Upper lobe of left lung (tissue), 6 donors: ENCODE measurements around the gene DDX31. TPM values are rescaled to one million over a fixed set of nuclear protein-coding genes. Genes with fewer than 3 reads are reported as not detected.

ENCODE experiments used
- ATAC-seq, 2 donors: fragments of 200-7000 bp; cut with Tn5 transposase; one replicate each; pipeline ENCODE4 v1.9.1; 2022; ENCODE audit warnings: mild to moderate bottlenecking in 2 of 2, moderate library complexity in 2 of 2; ENCODE audit not compliant: low FRiP score in 2 of 2
- DNase-seq, 2 donors: peaks; one replicate each; pipeline ENCODE4 v3.0.0-alpha.2; 2019 to 2020
- H3K27ac ChIP-seq, 4 donors: fragments of 200-600 bp; sonication (generic); one replicate each; pipeline ENCODE4 v1.5.1; 2016 to 2019
- H3K27me3 ChIP-seq, 4 donors: fragments of 200-600 bp; sonication (generic); one replicate each; pipeline ENCODE4 v1.5.1; 2017 to 2019
- H3K36me3 ChIP-seq, 4 donors: fragments of 200-600 bp; sonication (generic); one replicate each; pipeline ENCODE4 v1.5.1; 2016 to 2019
- H3K4me1 ChIP-seq, 4 donors: fragments of 200-600 bp; sonication (generic); one replicate each; pipeline ENCODE4 v1.5.1; 2018 to 2019
- H3K4me3 ChIP-seq, 4 donors: fragments of 200-600 bp; sonication (generic); one replicate each; pipeline ENCODE4 v1.5.1; 2017 to 2019; ENCODE audit warnings: mild to moderate bottlenecking in 2 of 4, moderate library complexity in 1 of 4
- H3K9me3 ChIP-seq, 4 donors: fragments of 200-600 bp; sonication (generic); one replicate each; pipeline ENCODE4 v1.5.1; 2018 to 2019
- CTCF ChIP-seq, 6 experiments: fragments of 450-650 bp in 4 of 6; fragments of 200-600 bp in 2 of 6; sonication (generic) in 2 of 6; IDR thresholded peaks; one replicate each; pipeline ENCODE4 v1.5.1; 2016 to 2019; ENCODE audit warnings: antibody characterized with exemption in 6 of 6
- EP300 ChIP-seq, 4 donors: sonication (generic); formaldehyde crosslinking; IDR thresholded peaks; one replicate each; pipeline ENCODE4 v1.5.1; 2017; ENCODE audit warnings: antibody characterized with exemption in 4 of 4, control low read depth in 2 of 4
- POLR2A ChIP-seq, 4 donors: fragments of 450-650 bp; IDR thresholded peaks; one replicate each; pipeline ENCODE4 v1.5.1; 2016 to 2017; ENCODE audit warnings: antibody characterized with exemption in 4 of 4, mild to moderate bottlenecking in 2 of 4
- POLR2AphosphoS5 ChIP-seq, 2 donors: sonication (generic); formaldehyde crosslinking; IDR thresholded peaks; one replicate each; pipeline ENCODE4 v1.5.1; 2017; ENCODE audit warnings: antibody characterized with exemption in 2 of 2
- WGBS, 2 donors: methylation state at CpG; one replicate each; pipeline ENCODE4 v1.1.5; 2017 to 2018; 5-methylcytosine and 5-hydroxymethylcytosine counted together
- total RNA-seq, 6 donors: library from RNA; depleted of rRNA in 4 of 6; stranded (reverse); fragments of >200 nt in 4 of 6; gene quantifications; one replicate each; pipeline versions ENCODE4 v1.1.0 to v1.2.1, GENCODE V29; 2016 to 2021
- donor health status: DM: no; HTN: no; CAD: no; lungs with moderate emphysema.
- donor health status: DM: no; HTN: yes; CAD: no; lungs with severe emphysema.

DDX31 gene
- total RNA-seq, 6 donors from 2014 or later: 13.5 to 22.1 (median 18.8) TPM

- TF ChIP-seq EP300 (IDR thresholded peaks at IDR 0.05) (no peak), POLR2A (IDR thresholded peaks at IDR 0.05) (no peak), CTCF (IDR thresholded peaks at IDR 0.05) (no peak), POLR2AphosphoS5 (IDR thresholded peaks at IDR 0.05) (no peak)
- 84 to 91% methylated on average over 11 to 15 of the region's 16 CpGs for WGBS, 2 donors
- Histone ChIP-seq H3K4me3 (no peak overlapping the region), H3K4me1 (no peaks in the 10 kb centered on the region), H3K27ac (no peak overlapping the region), H3K9me3 (no peaks in the 10 kb centered on the region), H3K36me3 (peaks cover 4 to 63% (median 41%) of the 10 kb centered on the region in 4 donors), H3K27me3 (peaks cover 0 to 2% (median 0%) of the 10 kb centered on the region in 4 donors)
- no peak for DNase-seq
- ATAC-seq: peak in 1 of 2 donors; percentile 24
Observed at GRCh38 chr9:132597073-132597775, 72.6 kb downstream of the DDX31 start.

GRCh38 chr9:132596200-132596599, 73.6 kb downstream of the DDX31 start:
- Histone ChIP-seq H3K9me3 (no peaks in the 10 kb centered on the region), H3K36me3 (peaks cover 4 to 55% (median 34%) of the 10 kb centered on the region in 4 donors), H3K4me1 (no peaks in the 10 kb centered on the region), H3K27me3 (peaks cover 0 to 2% (median 1%) of the 10 kb centered on the region in 4 donors), H3K27ac (no peak overlapping the region), H3K4me3 (no peak overlapping the region)
- ATAC-seq (no peak), DNase-seq (no peak)
- TF ChIP-seq POLR2A (IDR thresholded peaks at IDR 0.05): no peak
- WGBS, 2 donors: 66 to 67% methylated on average over 3 of the region's 3 CpGs

- 88 to 91% methylated on average over 6 of the region's 6 CpGs for WGBS, 2 donors
- H3K27me3 ChIP-seq: peaks cover 0 to 11% (median 6%) of the 10 kb centered on the region in 4 donors
- H3K27ac ChIP-seq: no peak overlapping the region
- no peaks in the 10 kb centered on the region for H3K9me3 ChIP-seq
- ATAC-seq (no peak), DNase-seq (no peak)
- TF ChIP-seq CTCF (IDR thresholded peaks at IDR 0.05) (no peak), POLR2AphosphoS5 (IDR thresholded peaks at IDR 0.05) (no peak), EP300 (IDR thresholded peaks at IDR 0.05) (no peak), POLR2A (IDR thresholded peaks at IDR 0.05) (no peak)
- H3K4me3 ChIP-seq: no peak overlapping the region
- peaks cover 0 to 7% (median 1%) of the 10 kb centered on the region in 4 donors for H3K4me1 ChIP-seq
- peaks cover 4 to 46% (median 28%) of the 10 kb centered on the region in 4 donors for H3K36me3 ChIP-seq
Observed at GRCh38 chr9:132595319-132595718, 74.5 kb downstream of the DDX31 start.

GRCh38 chr9:132594412-132594811, 75.4 kb downstream of the DDX31 start:
- no peak for TF ChIP-seq EP300 (IDR thresholded peaks at IDR 0.05)
- no peak for TF ChIP-seq POLR2AphosphoS5 (IDR thresholded peaks at IDR 0.05)
- no peak for TF ChIP-seq POLR2A (IDR thresholded peaks at IDR 0.05)
- TF ChIP-seq CTCF (IDR thresholded peaks at IDR 0.05): no peak
- no peak for DNase-seq
- Histone ChIP-seq H3K27ac (no peak overlapping the region), H3K27me3 (peaks cover 0 to 20% (median 12%) of the 10 kb centered on the region in 4 donors), H3K9me3 (no peaks in the 10 kb centered on the region), H3K4me1 (peaks cover 0 to 16% (median 8%) of the 10 kb centered on the region in 4 donors), H3K36me3 (peaks cover 0 to 41% (median 23%) of the 10 kb centered on the region in 4 donors), H3K4me3 (no peak overlapping the region)
- ATAC-seq: no peak
- WGBS, 2 donors: 91 to 94% methylated on average over 13 of the region's 13 CpGs

DNA sequence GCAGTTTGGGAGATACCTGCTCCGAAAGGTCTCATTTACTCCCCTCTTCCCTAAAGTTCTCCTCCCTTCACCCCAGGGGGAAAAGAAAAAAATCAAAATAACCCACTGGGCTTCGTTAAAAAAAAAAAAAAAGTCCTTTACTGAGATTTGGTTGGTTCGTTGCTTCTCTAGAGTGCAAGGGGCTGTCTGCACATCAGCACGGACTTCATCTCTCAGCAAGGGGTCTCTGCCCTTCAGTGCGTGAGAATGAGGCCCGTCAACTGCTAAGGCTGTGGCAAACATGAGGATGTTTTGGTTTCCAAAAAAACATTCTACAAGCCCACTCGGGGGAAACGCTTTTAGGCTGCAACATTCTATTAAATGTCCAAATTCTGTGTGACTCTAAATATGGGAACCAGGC, 77.3 kb downstream of the DDX31 start:
- 76 to 78% methylated on average over 8 of the region's 8 CpGs for WGBS, 2 donors
- TF ChIP-seq POLR2AphosphoS5 (IDR thresholded peaks at IDR 0.05) (no peak), CTCF (IDR thresholded peaks at IDR 0.05) (no peak), POLR2A (IDR thresholded peaks at IDR 0.05) (no peak), EP300 (IDR thresholded peaks at IDR 0.05) (no peak)
- ATAC-seq (no peak), DNase-seq (no peak)
- no peak overlapping the region for H3K27ac ChIP-seq
- H3K27me3 ChIP-seq: peaks cover 0 to 40% (median 23%) of the 10 kb centered on the region in 4 donors
- H3K4me3 ChIP-seq: no peak overlapping the region
- no peaks in the 10 kb centered on the region for H3K9me3 ChIP-seq
- H3K36me3 ChIP-seq: peaks cover 0 to 32% (median 23%) of the 10 kb centered on the region in 4 donors
- peaks cover 0 to 21% (median 9%) of the 10 kb centered on the region in 4 donors for H3K4me1 ChIP-seq
